ENCODE results near the gene TAS1R1.

DNA sequence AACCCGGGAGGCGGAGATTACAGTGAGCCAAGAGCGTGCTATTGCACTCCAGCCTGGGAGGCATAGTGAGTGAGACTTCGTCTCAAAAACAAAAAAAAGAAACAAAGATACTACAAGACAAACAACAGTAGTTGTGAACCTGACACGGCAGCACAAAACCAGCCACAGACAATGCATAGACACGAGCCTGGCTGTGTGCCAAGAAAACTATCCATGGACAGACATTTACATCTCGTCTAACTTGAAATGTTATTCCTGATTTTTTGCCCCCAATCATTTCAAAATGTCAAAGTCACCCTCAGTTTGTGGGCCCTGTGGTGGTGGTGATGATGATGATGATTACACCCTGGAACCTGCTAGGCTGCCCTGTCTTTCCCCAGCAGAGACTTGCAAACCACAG is 41.2 kb downstream of the TAS1R1 start:
- TF ChIP-seq, protein P1, sequence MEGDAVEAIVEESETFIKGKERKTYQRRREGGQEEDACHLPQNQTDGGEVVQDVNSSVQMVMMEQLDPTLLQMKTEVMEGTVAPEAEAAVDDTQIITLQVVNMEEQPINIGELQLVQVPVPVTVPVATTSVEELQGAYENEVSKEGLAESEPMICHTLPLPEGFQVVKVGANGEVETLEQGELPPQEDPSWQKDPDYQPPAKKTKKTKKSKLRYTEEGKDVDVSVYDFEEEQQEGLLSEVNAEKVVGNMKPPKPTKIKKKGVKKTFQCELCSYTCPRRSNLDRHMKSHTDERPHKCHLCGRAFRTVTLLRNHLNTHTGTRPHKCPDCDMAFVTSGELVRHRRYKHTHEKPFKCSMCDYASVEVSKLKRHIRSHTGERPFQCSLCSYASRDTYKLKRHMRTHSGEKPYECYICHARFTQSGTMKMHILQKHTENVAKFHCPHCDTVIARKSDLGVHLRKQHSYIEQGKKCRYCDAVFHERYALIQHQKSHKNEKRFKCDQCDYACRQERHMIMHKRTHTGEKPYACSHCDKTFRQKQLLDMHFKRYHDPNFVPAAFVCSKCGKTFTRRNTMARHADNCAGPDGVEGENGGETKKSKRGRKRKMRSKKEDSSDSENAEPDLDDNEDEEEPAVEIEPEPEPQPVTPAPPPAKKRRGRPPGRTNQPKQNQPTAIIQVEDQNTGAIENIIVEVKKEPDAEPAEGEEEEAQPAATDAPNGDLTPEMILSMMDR (IDR thresholded peaks at IDR 0.05) = no peak
- TF ChIP-seq POLR2A (IDR thresholded peaks at IDR 0.05) = no peak

All from right lobe of liver (tissue), 4 donors.